Measurements from ENCODE around the gene ADGRG1. TPM values are rescaled to one million over a fixed set of nuclear protein-coding genes. Genes with fewer than 3 reads are reported as not detected.

ADGRG1 gene
- total and polyA plus RNA-seq, 7 donors: 5.0 to 36.3 (median 7.7) TPM

GRCh38 chr16:57590654-57591085 is 37.8 kb upstream of the ADGRG1 start:
- Histone ChIP-seq H3K4me3 (no peak overlapping the region), H3K9me3 (no peaks in the 10 kb centered on the region), H3K27me3 (peaks cover 0 to 9% (median 9%) of the 10 kb centered on the region in 3 donors), H3K4me1 (peaks cover 0 to 8% (median 3%) of the 10 kb centered on the region in 4 donors), H3K36me3 (no peaks in the 10 kb centered on the region), H3K27ac (no peak overlapping the region)
- intact Hi-C loops (cut with DNase I): loop anchor here (2.0 kb wide), 1 partner anchor 58 kb away; no protein-coding TSS in a partner anchor
- TF ChIP-seq POLR2AphosphoS5 (IDR thresholded peaks at IDR 0.05) (no peak), EP300 (IDR thresholded peaks at IDR 0.05) (no peak), POLR2A (IDR thresholded peaks at IDR 0.05) (no peak), CTCF (IDR thresholded peaks at IDR 0.05) (no peak)
- 66 to 74% methylated on average over 8 of the region's 8 CpGs for WGBS, 2 donors
- DNase-seq: no peak

GRCh38 chr16:57591086-57591869 is 37.2 kb upstream of the ADGRG1 start:
- Histone ChIP-seq H3K4me1 (peaks cover 0 to 8% (median 3%) of the 10 kb centered on the region in 4 donors), H3K36me3 (no peaks in the 10 kb centered on the region), H3K4me3 (no peak overlapping the region), H3K9me3 (no peaks in the 10 kb centered on the region), H3K27me3 (peaks cover 0 to 9% (median 9%) of the 10 kb centered on the region in 3 donors), H3K27ac (no peak overlapping the region)
- peak; percentile 75 for DNase-seq
- intact Hi-C loops (cut with DNase I): loop anchor here (2.0 kb wide), 1 partner anchor 58 kb away; no protein-coding TSS in a partner anchor
- 21 to 28% methylated on average over 9 of the region's 9 CpGs for WGBS, 2 donors
- TF ChIP-seq POLR2AphosphoS5 (IDR thresholded peaks at IDR 0.05) (no peak), CTCF (IDR thresholded peaks at IDR 0.05) (peak; percentile 18 to 76 (median 68)), POLR2A (IDR thresholded peaks at IDR 0.05) (no peak), EP300 (IDR thresholded peaks at IDR 0.05) (no peak)

GRCh38 chr16:57591870-57592485 is 36.5 kb upstream of the ADGRG1 start:
- H3K4me1 ChIP-seq: peaks cover 0 to 8% (median 3%) of the 10 kb centered on the region in 4 donors
- no peak overlapping the region for H3K4me3 ChIP-seq
- no peaks in the 10 kb centered on the region for H3K36me3 ChIP-seq
- peaks cover 0 to 2% (median under 1%) of the 10 kb centered on the region in 4 donors for H3K9me3 ChIP-seq
- DNase-seq: no peak
- no peak overlapping the region for H3K27ac ChIP-seq
- no peak for TF ChIP-seq CTCF (IDR thresholded peaks at IDR 0.05)
- TF ChIP-seq POLR2AphosphoS5 (IDR thresholded peaks at IDR 0.05): no peak
- no peak for TF ChIP-seq POLR2A (IDR thresholded peaks at IDR 0.05)
- no peak for TF ChIP-seq EP300 (IDR thresholded peaks at IDR 0.05)
- peaks cover 0 to 9% (median 9%) of the 10 kb centered on the region in 3 donors for H3K27me3 ChIP-seq
- WGBS, 2 donors: 71 to 80% methylated on average over 7 of the region's 7 CpGs
- intact Hi-C loops (cut with DNase I): loop anchor here (2.0 kb wide), 1 partner anchor 57 kb away; no protein-coding TSS in a partner anchor

- intact Hi-C loops (cut with DNase I): no loop called here
- peaks cover 0 to 9% (median 9%) of the 10 kb centered on the region in 3 donors for H3K27me3 ChIP-seq
- no peak for DNase-seq
- H3K9me3 ChIP-seq: peaks cover 0 to 5% (median 2%) of the 10 kb centered on the region in 4 donors
- H3K36me3 ChIP-seq: no peaks in the 10 kb centered on the region
- WGBS, 2 donors: 43 to 67% methylated on average over 4 of the region's 4 CpGs
- H3K4me3 ChIP-seq: no peak overlapping the region
- H3K27ac ChIP-seq: no peak overlapping the region
- TF ChIP-seq EP300 (IDR thresholded peaks at IDR 0.05) (no peak), POLR2A (IDR thresholded peaks at IDR 0.05) (no peak), POLR2AphosphoS5 (IDR thresholded peaks at IDR 0.05) (no peak), CTCF (IDR thresholded peaks at IDR 0.05) (no peak)
- H3K4me1 ChIP-seq: peaks cover 0 to 8% (median 3%) of the 10 kb centered on the region in 4 donors
These were observed 35.8 kb upstream of the ADGRG1 start for GRCh38 chr16:57592591-57593003.
